ENCODE data around the gene ARHGAP15.

- no peak for TF ChIP-seq TEAD4 (IDR thresholded peaks at IDR 0.05)
- TF ChIP-seq FOXM1 (IDR thresholded peaks at IDR 0.05; ENCODE audit: borderline replicate concordance, low read depth): no peak
- TF ChIP-seq EP300 (IDR thresholded peaks at IDR 0.05; ENCODE audit: borderline replicate concordance): no peak
- no peak for TF ChIP-seq REST (IDR thresholded peaks at IDR 0.05; ENCODE audit: low read depth)
- no peak for TF ChIP-seq RAD21 (IDR thresholded peaks at IDR 0.05; ENCODE audit: low read depth)
- TF ChIP-seq NFIC (IDR thresholded peaks at IDR 0.05): no peak
Measured at GRCh38 chr2:143192106-143192505, 62.9 kb downstream of the ARHGAP15 start.

Data from Ishikawa (cell line).